Right lobe of liver (tissue), 4 donors: Measurements from ENCODE around the gene PRKAB2.

Source experiments
- POLR2A ChIP-seq: fragments of 450-650 bp; IDR thresholded peaks from one replicate; pipeline ENCODE4 v1.6.1; 2017; ENCODE audit warnings: antibody characterized with exemption, mild to moderate bottlenecking
- TF ChIP-seq, protein P1 (sequence below), 4 donors: fragments of 200-600 bp in 3 of 4; fragments of 450-650 bp in 1 of 4; IDR thresholded peaks; one replicate each; pipeline versions ENCODE4 v1.5.1 to v1.8.0; 2016 to 2022; ENCODE audit warnings: antibody characterized with exemption in 4 of 4, mild to moderate bottlenecking in 2 of 4
- donor health status: DM: no; HTN: no; CAD: no.
- donor health status: DM: no; HTN: no; CAD: no.
- donor health status: DM: no; HTN: yes; CAD: no.

DNA sequence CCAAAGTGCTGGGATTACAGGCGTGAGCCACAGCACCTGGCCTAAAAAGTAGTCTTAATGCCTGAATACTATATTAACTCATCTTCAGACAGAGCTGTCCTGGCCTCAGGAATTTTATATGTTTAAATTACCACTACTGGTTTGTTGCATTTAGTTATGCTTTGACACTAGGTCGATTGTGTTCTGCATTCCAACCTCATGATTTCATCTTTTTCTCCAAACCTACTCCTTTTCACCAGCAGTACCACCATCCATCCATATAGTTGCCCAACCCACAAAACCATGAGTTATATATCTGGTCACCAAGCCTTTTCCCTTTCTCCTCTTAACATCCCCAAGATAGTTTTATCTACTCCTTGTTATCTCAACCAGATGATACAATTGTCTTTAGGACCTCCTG lies 30.3 kb upstream of the PRKAB2 start:
- TF ChIP-seq POLR2A, result no peak
- TF ChIP-seq, protein P1, sequence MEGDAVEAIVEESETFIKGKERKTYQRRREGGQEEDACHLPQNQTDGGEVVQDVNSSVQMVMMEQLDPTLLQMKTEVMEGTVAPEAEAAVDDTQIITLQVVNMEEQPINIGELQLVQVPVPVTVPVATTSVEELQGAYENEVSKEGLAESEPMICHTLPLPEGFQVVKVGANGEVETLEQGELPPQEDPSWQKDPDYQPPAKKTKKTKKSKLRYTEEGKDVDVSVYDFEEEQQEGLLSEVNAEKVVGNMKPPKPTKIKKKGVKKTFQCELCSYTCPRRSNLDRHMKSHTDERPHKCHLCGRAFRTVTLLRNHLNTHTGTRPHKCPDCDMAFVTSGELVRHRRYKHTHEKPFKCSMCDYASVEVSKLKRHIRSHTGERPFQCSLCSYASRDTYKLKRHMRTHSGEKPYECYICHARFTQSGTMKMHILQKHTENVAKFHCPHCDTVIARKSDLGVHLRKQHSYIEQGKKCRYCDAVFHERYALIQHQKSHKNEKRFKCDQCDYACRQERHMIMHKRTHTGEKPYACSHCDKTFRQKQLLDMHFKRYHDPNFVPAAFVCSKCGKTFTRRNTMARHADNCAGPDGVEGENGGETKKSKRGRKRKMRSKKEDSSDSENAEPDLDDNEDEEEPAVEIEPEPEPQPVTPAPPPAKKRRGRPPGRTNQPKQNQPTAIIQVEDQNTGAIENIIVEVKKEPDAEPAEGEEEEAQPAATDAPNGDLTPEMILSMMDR (IDR thresholded peaks at IDR 0.05), result no peak
